GM13977 (cell line): Measurements from ENCODE around the gene AKNAD1.

ENCODE experiments used
- DNase-seq: peaks from one replicate; pipeline ENCODE4 v3.0.0; 2012; ENCODE audit warnings: low spot score
- in situ Hi-C: fragments of 300-500 bp; cut with MboI; formaldehyde crosslinking; loops from one replicate; pipeline ENCODE4 v1.12.0; 2022; ENCODE audit warnings: low sequenced_read_pairs, low pct_unique_long_range_greater_than_20kb, mixed read lengths, inconsistent platforms; ENCODE audit not compliant: unreplicated experiment
- TF ChIP-seq, protein P1 (sequence below): IDR thresholded peaks from 2 replicates; pipeline ENCODE4 v1.5.1; 2012; ENCODE audit warnings: mild to moderate bottlenecking, control low read depth; ENCODE audit not compliant: insufficient read depth; ENCODE audit errors: extremely low read depth, missing control alignments

Gene AKNAD1

GRCh38 chr1:108777839-108778238 is 79.1 kb downstream of the AKNAD1 start:
- TF ChIP-seq, protein P1, sequence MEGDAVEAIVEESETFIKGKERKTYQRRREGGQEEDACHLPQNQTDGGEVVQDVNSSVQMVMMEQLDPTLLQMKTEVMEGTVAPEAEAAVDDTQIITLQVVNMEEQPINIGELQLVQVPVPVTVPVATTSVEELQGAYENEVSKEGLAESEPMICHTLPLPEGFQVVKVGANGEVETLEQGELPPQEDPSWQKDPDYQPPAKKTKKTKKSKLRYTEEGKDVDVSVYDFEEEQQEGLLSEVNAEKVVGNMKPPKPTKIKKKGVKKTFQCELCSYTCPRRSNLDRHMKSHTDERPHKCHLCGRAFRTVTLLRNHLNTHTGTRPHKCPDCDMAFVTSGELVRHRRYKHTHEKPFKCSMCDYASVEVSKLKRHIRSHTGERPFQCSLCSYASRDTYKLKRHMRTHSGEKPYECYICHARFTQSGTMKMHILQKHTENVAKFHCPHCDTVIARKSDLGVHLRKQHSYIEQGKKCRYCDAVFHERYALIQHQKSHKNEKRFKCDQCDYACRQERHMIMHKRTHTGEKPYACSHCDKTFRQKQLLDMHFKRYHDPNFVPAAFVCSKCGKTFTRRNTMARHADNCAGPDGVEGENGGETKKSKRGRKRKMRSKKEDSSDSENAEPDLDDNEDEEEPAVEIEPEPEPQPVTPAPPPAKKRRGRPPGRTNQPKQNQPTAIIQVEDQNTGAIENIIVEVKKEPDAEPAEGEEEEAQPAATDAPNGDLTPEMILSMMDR: no peak
- DNase-seq: no peak
- in situ Hi-C loops: no loop called here

GRCh38 chr1:108767708-108768107 is 89.2 kb downstream of the AKNAD1 start:
- no peak for DNase-seq
- TF ChIP-seq, protein P1: no peak
- in situ Hi-C loops: no loop called here

- TF ChIP-seq, protein P1: no peak
- in situ Hi-C loops: no loop called here
- no peak for DNase-seq
Measured at GRCh38 chr1:108767115-108767514, 89.8 kb downstream of the AKNAD1 start.
